GM18519 (cell line): ENCODE results near the gene TMEM11.

Experiments used
- ATAC-seq: cut with Tn5 transposase; IDR thresholded peaks from one replicate; pipeline ENCODE4 v1.9.1; 2021; ENCODE audit warnings: mild to moderate bottlenecking, moderate library complexity; ENCODE audit not compliant: unreplicated experiment, low FRiP score

TMEM11 gene

GRCh38 chr17:21186399-21187187 is 27.4 kb downstream of the TMEM11 start:
- ATAC-seq, result no peak

GRCh38 chr17:21185061-21185460 is 28.9 kb downstream of the TMEM11 start:
- no peak for ATAC-seq

- ATAC-seq, result no peak
Observed at GRCh38 chr17:21184570-21184969, 29.4 kb downstream of the TMEM11 start.

- ATAC-seq, result no peak
Observed at GRCh38 chr17:21183468-21183867, 30.5 kb downstream of the TMEM11 start.

GRCh38 chr17:21177854-21178600 is 35.9 kb downstream of the TMEM11 start:
- ATAC-seq, result no peak

GRCh38 chr17:21177401-21177800 is 36.6 kb downstream of the TMEM11 start:
- no peak for ATAC-seq

- no peak for ATAC-seq
Observed at GRCh38 chr17:21176773-21177395, 37.1 kb downstream of the TMEM11 start.

GRCh38 chr17:21174713-21175112 is 39.2 kb downstream of the TMEM11 start:
- ATAC-seq, result no peak

GRCh38 chr17:21174186-21174585 is 39.8 kb downstream of the TMEM11 start:
- no peak for ATAC-seq

- ATAC-seq, result no peak
Observed at GRCh38 chr17:21173543-21173942, 40.4 kb downstream of the TMEM11 start.

- ATAC-seq, result no peak
Observed at GRCh38 chr17:21172846-21173245, 41.1 kb downstream of the TMEM11 start.

GRCh38 chr17:21171970-21172510 is 41.9 kb downstream of the TMEM11 start:
- no peak for ATAC-seq

GRCh38 chr17:21171309-21171922 is 42.5 kb downstream of the TMEM11 start:
- no peak for ATAC-seq

- ATAC-seq, result no peak
Observed at GRCh38 chr17:21170809-21171208, 43.2 kb downstream of the TMEM11 start.

GRCh38 chr17:21169496-21169895 is 44.5 kb downstream of the TMEM11 start:
- no peak for ATAC-seq

GRCh38 chr17:21168555-21168865 is 45.5 kb downstream of the TMEM11 start:
- ATAC-seq, result no peak

GRCh38 chr17:21167303-21167702 is 46.7 kb downstream of the TMEM11 start:
- ATAC-seq, result no peak

GRCh38 chr17:21166595-21167210 is 47.3 kb downstream of the TMEM11 start:
- ATAC-seq, result no peak

GRCh38 chr17:21165922-21166594 is 47.9 kb downstream of the TMEM11 start:
- ATAC-seq, result no peak

- ATAC-seq, result no peak
Observed at GRCh38 chr17:21164620-21165019, 49.3 kb downstream of the TMEM11 start.
